HFFc6 (cell line): Measurements from ENCODE around the gene CNTNAP5. TPM values are rescaled to one million over a fixed set of nuclear protein-coding genes. Genes with fewer than 3 reads are reported as not detected.

Experiments used
- DNase-seq: peaks from one replicate; pipeline ENCODE4 v3.0.0-alpha.2; 2018
- H3K27ac Mint-ChIP-seq: 2 replicates; pipeline ENCODE4 v1.8.0; 2020; ENCODE audit warnings: mild to moderate bottlenecking, mixed read lengths
- H3K27me3 Mint-ChIP-seq: 2 replicates; pipeline ENCODE4 v1.8.0; 2021; ENCODE audit warnings: mild to moderate bottlenecking, moderate library complexity, mixed read lengths; ENCODE audit not compliant: insufficient read depth
- H3K36me3 Mint-ChIP-seq: 2 replicates; pipeline ENCODE4 v1.8.0; 2021; ENCODE audit warnings: low read depth, mixed read lengths
- H3K4me1 Mint-ChIP-seq: 2 replicates; pipeline ENCODE4 v1.8.0; 2020; ENCODE audit warnings: low read depth, mixed read lengths
- H3K4me3 Mint-ChIP-seq: 2 replicates; pipeline ENCODE4 v1.8.0; 2020; ENCODE audit warnings: mild to moderate bottlenecking, moderate library complexity, mixed read lengths
- H3K9me3 Mint-ChIP-seq: 2 replicates; pipeline ENCODE4 v1.8.0; 2020; ENCODE audit warnings: mild to moderate bottlenecking, mixed read lengths
- total RNA-seq, 6 experiments: library from RNA; stranded (reverse); fragmentation: NEBNext Ultra II Directional; extraction: Animal tissue kit (Norgen Biotek cat#: 25700); gene quantifications; 2 replicates in 1 of 6; 3 replicates in 5 of 6; pipeline ENCODE4 v1.2.3, GENCODE V29; 2021
- TF ChIP-seq, protein P1 (sequence below): fragments of 200-600 bp; sonication (generic); IDR thresholded peaks from 2 replicates; pipeline ENCODE4 v1.5.0; 2021; ENCODE audit warnings: antibody characterized with exemption, mild to moderate bottlenecking

CNTNAP5 gene
- total RNA-seq, 6 experiments from 2014 or later: not detected

DNA sequence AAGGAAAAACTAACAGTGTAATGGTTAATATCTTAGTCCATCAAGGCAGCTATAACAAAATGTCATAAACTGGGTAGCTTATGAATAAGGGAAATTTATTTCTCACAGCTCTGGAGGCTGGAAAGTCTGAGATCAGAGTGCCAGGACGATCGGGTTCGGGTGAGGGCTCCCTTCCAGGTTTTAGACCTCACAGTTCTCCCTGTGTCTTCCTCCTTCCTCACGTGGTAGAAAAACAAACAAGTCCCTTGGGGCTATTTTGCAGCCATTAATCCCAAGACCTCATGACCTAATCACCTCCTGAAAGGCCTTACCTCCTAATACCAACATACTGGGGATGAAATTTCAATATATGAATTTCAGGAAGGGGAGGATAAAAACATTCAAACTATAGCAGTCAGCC, 455.9 kb downstream of the CNTNAP5 start:
- Mint-ChIP-seq H3K4me3 (no peak overlapping the region), H3K27me3 (no peaks in the 10 kb centered on the region; the same call in 1 of the 2 replicates), H3K27ac (no peak overlapping the region), H3K36me3 (no peaks in the 10 kb centered on the region), H3K9me3 (peaks cover 46% of the 10 kb centered on the region), H3K4me1 (no peaks in the 10 kb centered on the region)
- TF ChIP-seq, protein P1, sequence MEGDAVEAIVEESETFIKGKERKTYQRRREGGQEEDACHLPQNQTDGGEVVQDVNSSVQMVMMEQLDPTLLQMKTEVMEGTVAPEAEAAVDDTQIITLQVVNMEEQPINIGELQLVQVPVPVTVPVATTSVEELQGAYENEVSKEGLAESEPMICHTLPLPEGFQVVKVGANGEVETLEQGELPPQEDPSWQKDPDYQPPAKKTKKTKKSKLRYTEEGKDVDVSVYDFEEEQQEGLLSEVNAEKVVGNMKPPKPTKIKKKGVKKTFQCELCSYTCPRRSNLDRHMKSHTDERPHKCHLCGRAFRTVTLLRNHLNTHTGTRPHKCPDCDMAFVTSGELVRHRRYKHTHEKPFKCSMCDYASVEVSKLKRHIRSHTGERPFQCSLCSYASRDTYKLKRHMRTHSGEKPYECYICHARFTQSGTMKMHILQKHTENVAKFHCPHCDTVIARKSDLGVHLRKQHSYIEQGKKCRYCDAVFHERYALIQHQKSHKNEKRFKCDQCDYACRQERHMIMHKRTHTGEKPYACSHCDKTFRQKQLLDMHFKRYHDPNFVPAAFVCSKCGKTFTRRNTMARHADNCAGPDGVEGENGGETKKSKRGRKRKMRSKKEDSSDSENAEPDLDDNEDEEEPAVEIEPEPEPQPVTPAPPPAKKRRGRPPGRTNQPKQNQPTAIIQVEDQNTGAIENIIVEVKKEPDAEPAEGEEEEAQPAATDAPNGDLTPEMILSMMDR: no peak
- DNase-seq: no peak

DNA sequence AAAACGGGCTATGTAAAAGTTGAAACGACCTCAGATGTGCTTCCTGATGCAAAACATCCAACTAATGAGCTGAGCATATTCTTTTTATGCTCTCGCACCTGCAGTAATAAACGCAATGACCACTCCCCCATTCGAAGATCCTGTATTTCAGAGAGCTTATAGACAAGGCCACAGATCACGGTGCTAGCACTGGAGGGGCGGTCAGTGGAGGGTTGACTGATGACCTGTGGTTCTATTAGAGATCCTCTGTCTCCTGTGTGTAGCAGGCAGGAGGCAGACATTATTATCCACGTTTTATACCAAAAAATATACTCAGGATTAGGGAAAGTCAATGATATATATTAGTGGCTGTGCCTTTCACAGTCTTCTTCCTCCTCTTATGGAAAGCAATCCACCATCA, 457.0 kb downstream of the CNTNAP5 start:
- no peak for DNase-seq
- TF ChIP-seq, protein P1: no peak
- Mint-ChIP-seq H3K27ac (no peak overlapping the region), H3K36me3 (no peaks in the 10 kb centered on the region), H3K27me3 (no peaks in the 10 kb centered on the region; the same call in 1 of the 2 replicates), H3K4me3 (no peak overlapping the region), H3K9me3 (peaks cover 42% of the 10 kb centered on the region), H3K4me1 (no peaks in the 10 kb centered on the region)

DNA sequence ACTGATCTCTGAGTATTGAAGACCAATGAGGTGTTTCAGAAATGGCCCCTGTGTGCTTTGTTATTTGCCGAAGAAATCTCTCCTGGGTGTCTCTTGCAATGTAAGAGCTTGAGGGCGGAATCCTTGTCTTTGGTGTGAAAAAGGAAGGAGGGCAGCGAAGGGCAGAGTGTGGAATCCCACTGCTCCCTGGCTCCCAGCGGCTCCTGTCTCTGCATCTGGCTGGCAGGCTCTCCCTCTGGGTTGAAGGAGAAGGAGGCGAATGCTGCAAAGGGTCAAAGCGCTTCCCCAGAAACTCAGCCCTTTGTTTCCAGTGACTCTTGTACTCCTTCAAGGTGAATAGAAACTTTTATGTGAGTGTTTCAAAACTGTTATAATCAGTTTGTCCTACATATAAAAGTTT, 457.5 kb downstream of the CNTNAP5 start:
- no peak overlapping the region for H3K27ac Mint-ChIP-seq

DNA sequence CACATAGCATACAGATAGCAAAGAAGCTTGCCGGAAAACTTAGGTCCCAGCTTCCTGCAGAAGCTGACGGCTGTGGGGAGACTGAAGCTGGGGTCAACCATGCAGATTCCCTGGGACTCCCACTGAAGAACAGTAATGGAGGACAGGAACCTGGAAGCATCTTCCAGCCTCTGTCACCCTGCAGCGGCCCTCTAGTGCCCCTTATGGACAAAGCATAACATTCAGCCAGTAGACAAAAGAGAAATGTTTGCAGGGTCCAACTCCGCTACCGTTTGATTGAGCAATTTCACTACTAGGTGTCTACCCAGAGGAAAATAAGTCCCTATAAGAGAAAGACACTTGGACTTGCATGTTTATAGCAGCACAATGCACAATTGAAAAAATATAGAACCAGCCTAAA, 460.6 kb downstream of the CNTNAP5 start:
- H3K27me3 Mint-ChIP-seq: no peaks in the 10 kb centered on the region; the same call in 1 of the 2 replicates
- no peak overlapping the region for H3K27ac Mint-ChIP-seq
- DNase-seq: no peak
- peaks cover 31% of the 10 kb centered on the region for H3K9me3 Mint-ChIP-seq
- no peak overlapping the region for H3K4me3 Mint-ChIP-seq
- TF ChIP-seq, protein P1: no peak
- no peaks in the 10 kb centered on the region for H3K36me3 Mint-ChIP-seq
- no peaks in the 10 kb centered on the region for H3K4me1 Mint-ChIP-seq

More for the DNA sequence above, 457.5 kb downstream of the CNTNAP5 start:
- H3K9me3 Mint-ChIP-seq: peaks cover 42% of the 10 kb centered on the region
- H3K4me3 Mint-ChIP-seq: no peak overlapping the region
- DNase-seq: no peak
- no peaks in the 10 kb centered on the region for H3K36me3 Mint-ChIP-seq
- H3K4me1 Mint-ChIP-seq: no peaks in the 10 kb centered on the region
- TF ChIP-seq, protein P1: no peak
- no peaks in the 10 kb centered on the region; the same call in 1 of the 2 replicates for H3K27me3 Mint-ChIP-seq

DNA sequence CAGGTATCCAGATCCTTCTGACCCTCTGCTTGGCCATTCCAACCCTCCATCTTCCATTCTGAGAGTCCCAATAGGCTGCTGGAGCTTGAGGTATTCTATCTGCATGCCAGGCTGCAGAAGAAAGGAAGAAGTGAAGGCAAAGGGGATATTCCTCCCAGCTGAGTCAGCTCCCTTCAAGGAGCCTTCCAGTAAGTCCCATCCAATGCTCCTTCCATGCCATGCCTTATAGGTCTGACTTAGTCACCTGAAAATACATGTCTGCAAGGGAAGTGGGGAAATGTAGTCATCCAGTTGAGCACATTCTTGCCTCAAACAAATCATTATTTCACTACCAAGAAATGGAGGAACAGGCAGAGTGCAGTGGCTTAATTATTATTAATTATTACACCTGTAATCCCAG, 464.6 kb downstream of the CNTNAP5 start:
- H3K9me3 Mint-ChIP-seq: peaks cover 13% of the 10 kb centered on the region
- H3K27me3 Mint-ChIP-seq: no peaks in the 10 kb centered on the region
- no peak overlapping the region for H3K27ac Mint-ChIP-seq
- no peak overlapping the region for H3K4me3 Mint-ChIP-seq
- no peaks in the 10 kb centered on the region for H3K36me3 Mint-ChIP-seq
- TF ChIP-seq, protein P1: no peak
- no peaks in the 10 kb centered on the region for H3K4me1 Mint-ChIP-seq
- no peak for DNase-seq
